AG20443 (cell line): ENCODE data around the gene COL19A1.
"Not testable (repeated sequence)": the region's sequence is repeated elsewhere in the genome, so short reads cannot be mapped to it uniquely, and the experiment has no call there.

ENCODE experiments used
- DNase-seq: peaks from one replicate; pipeline ENCODE4 v3.0.0; 2012; ENCODE audit warnings: low spot score, mixed read lengths

Gene COL19A1

DNA sequence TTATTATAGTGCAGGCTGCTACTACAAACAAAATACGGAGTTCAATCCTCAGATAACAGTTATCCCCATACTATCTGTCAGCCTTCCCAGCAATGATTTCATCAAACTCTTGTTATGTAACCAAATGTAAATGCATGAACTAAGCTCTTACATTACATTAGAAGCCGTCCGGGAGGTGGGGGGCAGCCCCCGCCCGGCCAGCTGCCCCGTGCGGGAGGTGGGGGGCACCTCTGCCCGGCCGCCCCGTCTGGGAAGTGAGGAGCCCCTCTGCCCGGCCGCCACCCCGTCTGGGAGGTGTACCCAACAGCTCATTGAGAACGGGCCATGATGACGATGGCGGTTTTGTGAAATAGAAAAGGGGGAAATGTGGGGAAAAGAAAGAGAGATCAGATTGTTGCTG lies 99.6 kb downstream of the COL19A1 start:
- not testable (repeated sequence) for DNase-seq

DNA sequence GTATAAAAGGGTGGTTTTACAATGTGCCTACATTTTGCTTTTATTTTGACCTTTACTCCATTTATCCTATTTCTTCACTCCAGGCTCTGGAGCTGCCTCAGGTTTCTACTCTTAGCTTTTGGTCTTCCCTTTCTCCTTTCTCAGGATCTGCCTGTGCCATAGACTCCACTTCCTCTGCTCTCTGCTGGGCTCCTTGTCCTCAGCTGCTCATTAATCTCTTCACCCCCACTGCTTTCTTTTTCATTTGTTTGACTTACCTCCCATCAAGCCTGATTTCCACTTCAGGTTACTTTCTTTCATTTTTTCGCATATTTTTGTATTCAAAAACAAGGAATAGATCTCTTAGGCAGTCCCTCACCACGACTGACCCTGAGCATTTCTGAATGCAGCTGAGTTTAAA lies 106.8 kb downstream of the COL19A1 start:
- no peak for DNase-seq

DNA sequence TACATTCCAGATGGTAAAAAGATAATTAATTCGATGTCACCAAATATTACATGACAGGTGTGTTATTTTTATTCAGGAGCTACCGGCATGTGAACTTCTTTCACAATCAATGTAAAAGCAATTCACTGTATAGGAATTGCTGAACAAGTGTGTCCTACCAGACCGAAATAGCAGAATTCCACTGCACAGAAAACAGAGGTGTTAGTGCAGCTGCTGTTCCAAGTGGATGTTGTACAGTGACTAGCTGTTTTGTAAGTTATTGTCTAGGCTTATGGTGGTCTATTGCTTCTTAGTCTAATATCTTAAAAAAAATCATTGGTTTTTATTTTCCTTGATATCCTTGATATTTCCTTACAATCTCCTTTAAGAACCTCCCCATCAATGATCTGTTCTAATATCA lies 107.4 kb downstream of the COL19A1 start:
- no peak for DNase-seq

DNA sequence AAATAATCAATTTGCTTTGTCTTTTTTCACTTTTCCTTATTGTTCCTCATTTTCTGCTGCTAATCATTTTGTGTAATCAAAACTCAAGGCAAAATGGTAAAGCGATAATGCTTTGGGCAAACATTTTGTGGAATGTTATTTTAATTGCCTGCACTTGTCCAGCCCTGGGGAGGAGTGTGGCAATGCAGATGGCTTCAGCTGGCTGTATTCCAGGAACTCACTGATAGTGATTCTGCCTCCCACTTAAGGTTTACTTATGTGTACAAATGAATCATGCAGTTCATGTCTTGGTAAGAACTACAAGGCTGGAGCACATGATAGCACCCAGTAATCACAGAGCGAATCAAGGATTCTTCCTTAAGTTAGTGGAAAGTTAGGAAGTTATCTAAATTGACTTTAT lies 107.8 kb downstream of the COL19A1 start:
- DNase-seq = no peak

DNA sequence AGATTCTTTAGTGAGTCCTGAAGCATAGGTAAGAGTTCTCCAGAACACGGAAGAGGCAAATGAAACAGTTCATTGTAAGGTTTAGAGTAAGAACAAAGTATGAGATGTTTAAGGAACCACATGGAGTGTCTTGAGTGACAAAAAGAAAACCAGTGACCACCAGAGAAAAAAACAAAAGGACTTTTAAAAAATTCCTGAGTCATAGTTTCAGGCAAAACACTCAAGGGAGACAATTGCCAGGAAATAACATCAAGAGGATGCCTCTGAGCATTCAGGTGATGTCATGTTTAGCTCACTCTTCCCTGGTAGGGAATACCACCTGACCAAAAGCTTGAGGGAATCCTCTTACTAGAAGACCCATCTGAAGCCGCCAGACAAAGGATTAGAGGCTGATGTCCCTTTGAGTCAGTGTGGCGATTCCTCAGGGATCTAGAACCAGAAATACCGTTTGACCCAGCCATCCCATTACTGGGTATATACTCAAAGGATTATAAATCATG lies 110.3 kb downstream of the COL19A1 start:
- DNase-seq = no peak

DNA sequence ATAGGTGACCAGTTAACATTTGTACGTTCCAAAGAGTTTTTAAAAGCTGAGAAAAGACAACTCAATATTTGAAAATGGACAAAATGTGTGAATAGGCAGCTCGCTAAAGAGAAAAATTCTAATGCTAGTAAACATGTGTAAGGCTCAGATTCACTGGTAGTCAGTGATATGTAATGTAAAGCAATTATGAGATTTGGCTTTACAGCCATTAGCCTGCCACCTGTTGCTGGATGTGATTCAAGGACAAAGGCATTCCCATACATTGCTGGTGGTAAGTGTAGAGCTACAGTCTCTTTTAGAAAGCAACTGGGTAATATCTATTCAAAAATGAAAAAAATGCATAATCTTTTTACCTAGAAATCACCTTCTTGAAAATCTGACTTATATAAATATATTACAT lies 114.3 kb downstream of the COL19A1 start:
- no peak for DNase-seq

DNA sequence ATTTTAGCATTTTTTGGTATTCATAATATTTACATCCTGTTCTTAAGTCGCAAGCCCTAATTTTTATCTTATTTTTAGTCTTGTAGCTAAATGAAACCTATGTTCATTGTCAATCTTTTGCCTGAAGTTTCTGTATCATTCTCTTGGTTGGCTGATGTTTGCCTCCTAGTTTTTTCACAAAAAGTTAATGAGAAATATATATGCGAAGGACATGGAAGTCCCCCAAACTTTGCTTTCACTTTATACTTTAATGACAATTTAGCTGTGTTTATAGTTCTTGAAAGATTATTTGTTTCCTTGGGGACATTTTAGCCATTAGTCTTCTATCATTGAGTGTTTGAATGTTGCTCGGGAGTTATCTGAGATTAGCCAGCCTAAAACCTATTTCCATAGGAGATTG lies 118.2 kb downstream of the COL19A1 start:
- DNase-seq = no peak

DNA sequence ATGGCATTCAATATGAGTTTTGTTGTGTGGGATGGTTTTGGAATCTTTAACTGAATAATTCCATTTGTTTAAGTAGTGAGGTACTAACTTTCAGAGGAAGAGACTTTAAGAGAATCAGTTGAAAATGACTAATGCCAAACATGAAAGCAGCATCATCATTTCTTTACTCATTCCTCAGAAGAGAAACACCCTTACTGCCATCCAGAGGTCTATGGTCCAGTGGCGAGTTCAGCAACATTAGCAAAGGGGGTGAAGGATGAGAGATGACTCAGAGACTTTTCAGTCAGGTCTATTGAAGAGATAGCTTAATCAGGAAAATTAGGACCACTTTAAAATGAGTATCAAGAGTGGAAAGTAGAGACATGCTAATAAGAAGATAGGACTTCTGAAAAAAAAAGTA lies 118.8 kb downstream of the COL19A1 start:
- no peak for DNase-seq

DNA sequence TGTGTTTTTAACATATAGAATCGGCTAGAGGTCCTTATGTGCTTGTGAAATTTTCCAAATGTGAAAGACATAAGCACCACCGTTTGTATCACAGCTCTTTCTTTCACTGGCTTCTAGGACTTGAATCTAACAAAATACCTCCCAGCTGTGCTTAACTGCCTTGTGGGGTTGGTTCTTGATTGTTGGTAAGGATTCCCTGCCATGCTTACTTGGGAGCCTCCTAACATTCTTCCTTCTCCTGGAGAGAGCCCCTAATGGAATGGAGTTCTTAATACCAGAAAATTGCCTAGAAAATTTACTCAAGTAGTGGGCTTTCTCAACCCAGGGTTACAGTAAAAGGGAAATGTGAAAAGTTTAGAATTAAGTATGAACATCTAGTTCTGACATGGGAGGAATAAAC lies 121.2 kb downstream of the COL19A1 start:
- no peak for DNase-seq

DNA sequence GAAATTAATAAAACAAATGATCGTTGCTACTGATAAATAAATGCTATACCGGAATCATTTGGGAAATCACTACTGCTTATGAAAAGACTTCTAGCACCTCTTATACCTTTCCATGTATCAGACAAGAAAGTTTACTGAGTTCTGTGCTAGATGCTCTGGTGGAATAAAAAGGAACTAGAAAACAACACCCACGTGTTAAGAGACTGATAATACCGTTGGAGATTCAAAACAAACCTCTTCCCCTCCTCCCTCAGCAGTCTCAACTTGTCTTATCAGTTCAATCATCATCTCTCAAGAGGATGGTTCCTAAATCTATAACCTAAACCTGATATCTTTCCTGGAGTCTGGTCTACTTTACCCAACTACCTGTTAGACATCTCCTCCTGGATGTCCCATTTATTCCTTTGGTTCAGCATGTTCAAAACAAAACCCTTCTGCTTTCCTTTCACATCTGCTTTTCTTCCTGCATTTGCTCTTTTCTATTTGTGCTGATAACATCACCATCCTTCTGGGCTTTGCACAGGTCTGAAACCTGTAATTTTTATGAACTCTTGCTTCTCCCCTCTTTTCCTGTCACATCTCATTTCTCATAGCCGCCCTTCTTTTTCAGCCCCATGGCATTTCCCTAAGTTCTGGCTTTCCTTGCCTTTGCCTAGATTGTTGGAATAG lies 122.2 kb downstream of the COL19A1 start:
- DNase-seq = no peak

DNA sequence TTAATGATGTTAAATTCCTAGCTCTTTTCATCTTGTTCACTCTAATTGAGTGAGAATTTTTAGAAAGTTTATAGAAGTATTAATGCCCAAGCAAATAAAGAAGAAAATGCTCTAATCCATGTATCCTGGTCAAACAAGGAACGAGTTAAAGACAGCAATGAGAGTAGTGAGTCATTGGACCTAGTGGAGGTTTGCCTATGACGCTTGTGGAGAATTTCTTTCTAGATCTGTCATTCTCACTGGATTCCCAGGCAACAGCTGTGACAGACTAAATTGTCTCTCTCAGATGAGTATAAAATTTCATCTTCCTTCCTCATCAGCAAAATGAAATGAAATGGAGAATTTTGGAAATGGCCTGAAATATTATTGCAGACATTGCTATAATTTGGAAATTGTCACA lies 127.9 kb downstream of the COL19A1 start:
- DNase-seq = no peak

DNA sequence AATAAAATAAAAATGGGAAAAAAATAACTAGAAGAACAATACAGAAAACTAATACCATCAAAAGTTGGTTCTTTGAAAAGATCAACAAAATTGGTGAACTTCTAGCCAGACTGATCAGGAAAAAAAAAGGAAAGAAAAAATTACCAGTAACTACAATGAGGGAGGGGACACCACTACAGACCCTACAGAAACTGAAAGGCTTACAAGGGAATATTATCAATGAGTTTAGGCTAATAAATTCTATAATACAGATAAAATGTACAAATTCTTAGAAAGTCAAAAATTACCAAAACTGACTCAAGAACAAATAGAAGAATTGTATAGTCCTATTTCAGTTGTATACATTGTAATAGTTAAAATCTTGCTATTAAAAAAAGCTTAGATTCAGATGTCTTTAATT lies 141.8 kb downstream of the COL19A1 start:
- no peak for DNase-seq

DNA sequence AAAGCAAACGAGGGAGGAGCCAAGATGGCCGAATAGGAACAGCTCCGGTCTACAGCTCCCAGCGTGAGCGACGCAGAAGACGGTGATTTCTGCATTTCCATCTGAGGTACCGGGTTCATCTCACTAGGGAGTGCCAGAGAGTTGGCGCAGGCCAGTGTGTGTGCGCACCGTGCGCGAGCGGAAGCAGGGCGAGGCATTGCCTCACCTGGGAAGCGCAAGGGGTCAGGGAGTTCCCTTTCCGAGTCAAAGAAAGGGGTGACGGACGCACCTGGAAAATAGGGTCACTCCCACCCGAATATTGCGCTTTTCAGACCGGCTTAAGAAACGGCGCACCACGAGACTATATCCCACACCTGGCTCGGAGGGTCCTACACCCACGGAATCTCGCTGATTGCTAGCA lies 144.0 kb downstream of the COL19A1 start:
- DNase-seq = not testable (repeated sequence)

DNA sequence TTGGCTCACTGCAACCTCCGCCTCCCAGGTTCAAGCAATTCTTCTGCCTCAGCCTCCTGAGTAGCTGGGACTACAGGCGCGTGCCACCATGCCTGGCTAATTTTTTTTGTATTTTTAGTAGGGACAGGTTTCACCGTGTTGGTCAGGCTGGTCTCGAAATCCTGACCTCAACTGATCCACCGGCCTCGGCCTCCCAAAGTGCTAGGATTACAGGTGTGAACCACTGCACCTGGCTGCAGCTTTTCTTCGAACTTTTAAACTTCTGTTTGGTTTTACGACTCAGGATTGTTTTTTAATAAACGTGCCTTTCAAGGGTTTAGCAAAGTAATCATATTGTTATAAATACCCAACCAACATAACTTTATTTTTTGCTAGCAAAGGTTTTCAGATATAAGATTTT lies 156.8 kb downstream of the COL19A1 start:
- not testable (repeated sequence) for DNase-seq

DNA sequence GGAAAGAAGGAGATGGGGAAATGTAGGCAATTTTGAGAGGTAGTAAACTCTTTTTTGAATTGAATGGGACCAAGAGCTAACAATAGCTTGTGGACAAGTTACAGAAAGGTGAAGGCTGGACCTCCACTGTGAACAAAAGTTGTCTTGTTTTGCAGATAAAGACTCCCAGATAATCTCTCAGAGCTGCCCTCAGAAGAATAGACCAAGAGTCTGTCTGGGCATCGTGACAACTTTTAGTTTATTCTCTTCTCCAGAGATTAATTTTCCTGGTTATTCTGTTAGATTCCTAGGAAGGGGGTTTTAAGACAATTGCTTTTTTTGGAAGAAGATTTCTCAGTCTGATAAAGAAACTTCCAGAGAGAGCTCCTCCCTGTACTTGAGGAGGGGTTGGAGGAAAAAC lies 161.9 kb downstream of the COL19A1 start:
- no peak for DNase-seq

DNA sequence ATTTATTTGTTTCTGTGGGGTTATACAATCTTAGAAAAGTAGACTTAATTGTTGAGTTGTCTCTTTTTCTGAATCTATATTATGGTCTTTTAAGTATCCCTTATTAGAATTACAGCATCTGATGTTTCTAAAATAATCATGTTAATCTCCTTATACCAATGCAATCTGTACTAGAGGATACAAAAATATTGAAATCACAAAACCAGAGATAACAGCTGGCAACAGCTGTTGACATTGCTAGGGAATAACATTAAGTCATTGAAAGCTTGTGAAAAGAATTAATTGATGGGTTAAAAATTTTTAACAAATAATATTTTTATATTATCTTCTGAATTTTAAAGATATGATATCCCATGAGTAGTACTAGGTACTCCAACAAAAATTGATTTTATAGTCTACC lies 162.6 kb downstream of the COL19A1 start:
- no peak for DNase-seq

DNA sequence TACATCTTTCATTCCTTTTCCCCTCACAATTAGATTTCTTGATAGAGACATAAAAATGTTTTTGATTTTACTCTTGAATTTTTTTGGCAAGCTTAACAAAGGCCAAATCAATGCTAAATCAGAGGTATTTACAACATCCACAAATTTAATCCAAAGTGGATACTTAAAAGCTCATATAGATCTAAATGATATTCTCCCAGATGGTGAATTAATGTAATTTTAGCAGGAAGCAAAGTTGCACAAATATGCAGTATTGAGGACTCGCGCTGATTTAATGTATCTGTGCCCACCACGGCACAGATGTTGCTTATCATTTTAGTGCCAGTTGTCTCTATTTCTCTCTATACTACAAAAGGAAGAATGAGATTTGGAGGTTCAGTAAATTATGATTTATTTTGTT lies 167.4 kb downstream of the COL19A1 start:
- DNase-seq = no peak

DNA sequence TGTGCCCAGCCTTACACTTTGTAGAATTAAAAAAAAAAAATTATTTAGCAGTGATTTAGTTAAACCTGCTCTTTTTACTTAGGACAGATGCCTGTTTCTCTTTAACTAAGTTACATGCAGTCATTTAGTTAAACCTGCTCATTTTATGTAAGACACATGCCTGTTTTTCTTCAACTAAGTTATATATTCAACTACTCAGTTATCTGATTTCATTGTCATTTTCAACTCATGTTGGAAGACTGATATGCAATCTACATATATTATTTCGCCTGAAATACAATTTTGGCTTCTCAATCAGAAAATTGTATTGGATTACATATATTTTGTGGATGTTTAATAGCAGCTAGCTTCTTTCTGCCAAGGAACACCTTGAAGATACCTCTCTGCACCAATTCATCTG lies 171.1 kb downstream of the COL19A1 start:
- DNase-seq = no peak

DNA sequence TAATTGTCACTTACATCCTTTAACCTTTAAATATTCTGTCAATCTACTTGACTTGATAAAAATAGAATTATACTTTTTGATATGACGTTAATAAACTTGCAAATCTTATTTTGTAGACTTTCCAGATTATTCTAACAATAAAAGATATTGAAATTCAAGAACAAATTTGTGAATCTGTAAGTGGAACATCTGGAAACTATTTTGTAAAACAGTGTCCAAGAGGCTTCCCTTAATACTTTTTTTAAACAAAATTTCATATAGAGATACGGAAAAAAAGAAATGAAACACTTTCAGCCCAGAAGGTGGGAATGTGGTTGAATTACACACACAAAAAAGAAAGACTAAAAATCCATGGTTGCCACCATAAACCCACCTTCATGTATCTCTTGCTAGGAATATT lies 174.4 kb downstream of the COL19A1 start:
- DNase-seq = no peak

DNA sequence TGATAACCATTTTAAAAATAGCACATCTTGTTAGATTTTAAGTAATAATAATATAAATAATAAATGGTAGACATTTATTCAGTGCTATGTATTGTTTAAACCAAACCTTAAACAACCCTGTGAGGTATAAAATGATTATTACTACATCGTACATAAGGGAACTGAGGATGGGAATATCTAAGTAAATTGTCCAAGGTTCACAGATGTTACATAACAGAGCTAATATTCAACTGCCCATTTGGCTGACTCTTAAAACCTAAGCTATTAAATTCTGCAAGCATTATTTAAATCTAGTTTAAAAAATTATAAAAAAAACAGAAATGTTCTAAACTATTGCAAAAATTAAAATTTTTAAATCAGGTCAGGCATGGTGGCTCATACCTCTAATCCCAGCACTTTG lies 175.1 kb downstream of the COL19A1 start:
- DNase-seq = no peak

DNA sequence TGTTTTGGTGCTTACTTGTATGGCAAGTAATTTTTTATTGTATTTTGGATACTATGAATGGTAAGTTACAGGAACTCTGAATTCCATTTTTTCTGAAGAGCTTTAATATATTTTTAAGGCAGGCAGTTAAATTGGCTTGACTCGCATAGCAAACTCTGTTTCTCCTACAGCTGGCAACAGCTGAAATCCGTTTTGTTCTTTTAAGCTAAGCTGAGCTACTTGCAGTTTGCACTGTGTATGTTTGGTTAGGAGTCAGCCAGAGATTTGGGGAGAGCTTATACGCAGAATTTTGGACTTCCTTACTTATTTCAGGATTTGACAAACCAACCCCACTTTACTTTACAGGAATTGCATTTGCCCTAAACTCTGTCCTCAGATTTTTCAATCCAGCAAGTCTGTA lies 179.1 kb downstream of the COL19A1 start:
- no peak for DNase-seq

DNA sequence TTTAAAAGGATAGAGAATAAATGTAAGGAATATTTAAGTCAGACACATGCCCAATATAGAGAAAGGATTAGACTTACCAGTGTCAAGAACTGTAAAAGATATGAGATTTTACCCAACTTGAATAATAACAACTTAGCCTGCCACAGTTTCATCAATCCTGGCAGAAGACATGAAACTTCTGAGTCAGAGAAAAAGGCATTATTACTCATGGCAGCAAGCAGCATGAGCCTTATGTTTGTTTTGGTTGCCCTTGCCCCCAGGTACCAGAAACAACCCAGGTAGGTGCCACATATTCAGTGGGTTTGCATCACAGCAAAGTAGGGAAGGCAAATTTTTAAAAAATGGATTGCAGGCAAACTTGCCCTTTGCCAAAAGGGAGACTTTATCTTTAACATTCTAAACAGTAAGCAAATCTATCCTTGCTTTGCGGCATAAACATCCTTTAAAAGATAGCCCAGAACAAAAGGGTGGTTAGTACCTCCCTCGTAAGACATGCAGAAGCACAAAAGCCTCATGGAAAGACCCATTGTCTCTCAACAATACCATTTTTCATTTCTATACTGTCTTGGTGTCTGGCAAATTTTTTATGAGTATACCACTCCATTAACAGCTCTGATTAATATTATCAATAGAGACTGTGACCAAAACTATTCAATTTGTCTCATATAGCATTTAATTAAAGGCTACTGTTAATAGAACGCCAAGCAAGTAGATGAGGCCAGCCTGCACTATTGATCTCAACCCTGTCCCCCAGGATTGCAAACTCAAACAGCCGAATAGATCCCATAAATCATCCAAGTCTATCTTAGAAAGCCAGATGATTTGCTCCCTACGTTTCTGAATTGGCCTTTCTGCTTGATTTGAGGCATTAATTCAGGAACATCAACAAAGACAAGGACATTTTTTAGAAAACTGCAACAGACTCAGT lies 185.1 kb downstream of the COL19A1 start:
- no peak for DNase-seq

DNA sequence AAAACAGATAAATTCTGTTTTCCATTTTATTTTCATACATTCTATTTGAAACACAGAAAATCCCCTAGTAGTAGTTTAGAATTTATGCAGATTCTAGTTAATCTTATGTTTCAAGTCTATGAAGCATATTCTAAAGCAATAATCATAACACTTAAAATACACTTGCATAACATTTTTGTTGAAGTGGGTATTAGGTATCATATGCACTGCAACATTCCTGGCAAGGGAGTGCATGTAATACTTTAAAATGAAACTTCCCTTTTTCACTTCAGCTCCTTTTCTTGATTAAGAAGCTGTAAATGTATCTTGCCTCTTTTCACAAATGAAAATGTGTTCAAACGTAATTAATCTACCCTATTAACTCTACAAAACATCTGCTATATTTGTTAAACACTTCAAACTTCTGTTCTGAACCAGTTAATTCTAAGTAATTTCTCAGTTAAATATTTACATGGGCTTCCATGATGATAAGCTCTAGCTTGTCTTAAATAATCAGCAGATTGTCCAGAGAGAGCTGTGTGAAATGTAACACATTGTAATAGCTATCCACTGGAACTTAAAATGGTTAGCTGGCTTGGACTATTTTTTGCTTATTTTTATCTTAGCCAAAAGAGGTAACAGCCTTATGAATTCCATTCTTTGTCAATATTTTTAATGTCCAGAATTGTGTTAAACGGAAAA lies 192.8 kb downstream of the COL19A1 start:
- no peak for DNase-seq
